GM18909 (cell line): ENCODE measurements around the gene ZIC5.
"Not testable (repeated sequence)": the region's sequence is repeated elsewhere in the genome, so short reads cannot be mapped to it uniquely, and the experiment has no call there.

Source experiments
- ATAC-seq: cut with Tn5 transposase; IDR thresholded peaks from one replicate; pipeline ENCODE4 v1.9.1; 2021; ENCODE audit warnings: mild to moderate bottlenecking; ENCODE audit not compliant: unreplicated experiment, poor library complexity

Gene ZIC5

GRCh38 chr13:99945515-99945914, 26.1 kb downstream of the ZIC5 start:
- ATAC-seq, result not testable (repeated sequence)

- ATAC-seq, result no peak
Observed at GRCh38 chr13:99944606-99945005, 27.0 kb downstream of the ZIC5 start.

- no peak for ATAC-seq
Observed at GRCh38 chr13:99944102-99944501, 27.5 kb downstream of the ZIC5 start.

GRCh38 chr13:99941911-99942310, 29.7 kb downstream of the ZIC5 start:
- ATAC-seq, result no peak

- no peak for ATAC-seq
Observed at GRCh38 chr13:99941086-99941485, 30.5 kb downstream of the ZIC5 start.

- ATAC-seq, result no peak
Observed at GRCh38 chr13:99938635-99939034, 32.9 kb downstream of the ZIC5 start.

- no peak for ATAC-seq
Observed at GRCh38 chr13:99935772-99936171, 35.8 kb downstream of the ZIC5 start.

GRCh38 chr13:99932912-99933311, 38.7 kb downstream of the ZIC5 start:
- no peak for ATAC-seq

GRCh38 chr13:99930925-99931324, 40.6 kb downstream of the ZIC5 start:
- no peak for ATAC-seq

GRCh38 chr13:99929866-99930265, 41.7 kb downstream of the ZIC5 start:
- no peak for ATAC-seq

GRCh38 chr13:99926014-99926731, 45.4 kb downstream of the ZIC5 start:
- ATAC-seq, result no peak

- no peak for ATAC-seq
Observed at GRCh38 chr13:99923877-99924582, 47.5 kb downstream of the ZIC5 start.

- no peak for ATAC-seq
Observed at GRCh38 chr13:99922631-99923404, 48.7 kb downstream of the ZIC5 start.

GRCh38 chr13:99919132-99919531, 52.4 kb downstream of the ZIC5 start:
- ATAC-seq, result no peak

GRCh38 chr13:99916366-99917103, 55.0 kb downstream of the ZIC5 start:
- ATAC-seq, result peak; percentile 86

GRCh38 chr13:99913167-99913566, 58.4 kb downstream of the ZIC5 start:
- no peak for ATAC-seq
